ENCODE measurements around the gene COL23A1. TPM values are rescaled to one million over a fixed set of nuclear protein-coding genes. Genes with fewer than 3 reads are reported as not detected.

The COL23A1 gene
- total and polyA plus RNA-seq, 2 of the 8 experiments (the other 6 are each of a cell fraction or from before 2014, with no cell fraction given) = 3.1 to 4.7 TPM

GRCh38 chr5:178415353-178415752, 174.8 kb downstream of the COL23A1 start:
- Histone ChIP-seq H2BK20ac (ENCODE audit: low read length) (no peak overlapping the region), H3K4me3 (ENCODE audit: extremely low read depth in 1 of 4, insufficient read depth in 2 of 4, low read depth in 3 of 4, low read length in 4 of 4) (no peak overlapping the region), H3K14ac (ENCODE audit: insufficient read length) (no peak overlapping the region), H2AK5ac (ENCODE audit: low read depth, low read length) (peak overlapping the region; percentile 69), H2BK15ac (ENCODE audit: low read length) (0 out of 2 replicates have a peak overlapping the region, but pooled peaks have one; percentile 21), H4K8ac (ENCODE audit: extremely low read depth, insufficient read depth, low read length) (no peak overlapping the region), H4K91ac (replicated peaks; ENCODE audit: insufficient read length, low read length) (no peak overlapping the region), H3K9me3 (ENCODE audit: insufficient read depth in 2 of 2, low read depth in 1 of 2, low read length in 1 of 2) (no peaks in the 10 kb centered on the region), H2BK12ac (ENCODE audit: low read depth, low read length) (no peak overlapping the region), H3K23me2 (ENCODE audit: low read depth, low read length) (no peaks in the 10 kb centered on the region), H3K27me3 (replicated peaks in 1 of 4; ENCODE audit: control insufficient read depth in 3 of 4, extremely low read depth in 1 of 4, insufficient read depth in 3 of 4, low read length in 3 of 4) (no peaks in the 10 kb centered on the region), H3K36me3 (ENCODE audit: control insufficient read depth in 2 of 4, insufficient read depth in 4 of 4, low read length in 3 of 4) (no peaks in the 10 kb centered on the region), H3K79me1 (ENCODE audit: low read depth, low read length) (peaks cover 2% of the 10 kb centered on the region; the same call in 1 of the 2 replicates), H3K4me2 (ENCODE audit: insufficient read depth in 1 of 2, low read depth in 2 of 2, low read length in 2 of 2) (no peak overlapping the region), H3K23ac (ENCODE audit: insufficient read length) (no peak overlapping the region), H2AFZ (ENCODE audit: low read length) (no peak overlapping the region), H4K20me1 (replicated peaks in 1 of 2; ENCODE audit: control insufficient read depth in 1 of 2, insufficient read depth in 2 of 2, low read length in 2 of 2) (no peaks in the 10 kb centered on the region), H3K56ac (replicated peaks; ENCODE audit: insufficient read length, low read depth, low read length) (no peak overlapping the region), H3K27ac (ENCODE audit: low read depth, low read length) (no peak overlapping the region), H3K4me1 (replicated peaks in 1 of 4; ENCODE audit: control insufficient read depth in 3 of 4, insufficient read depth in 4 of 4, low read length in 3 of 4) (peaks cover 9 to 20% (median 13%) of the 10 kb centered on the region in 4 experiments), H2BK5ac (ENCODE audit: low read depth, low read length) (no peak overlapping the region; the same call in 1 of the 2 replicates), H4K5ac (ENCODE audit: insufficient read length, low read depth, low read length) (no peak overlapping the region), H2BK120ac (replicated peaks; ENCODE audit: low read depth, low read length) (no peak overlapping the region), H3K18ac (ENCODE audit: extremely low read depth, low read length) (no peak overlapping the region), H3K4ac (replicated peaks; ENCODE audit: insufficient read length, low read depth, low read length) (no peak overlapping the region), H3K79me2 (ENCODE audit: control insufficient read depth in 1 of 2, insufficient read depth in 2 of 2, low read length in 2 of 2) (no peaks in the 10 kb centered on the region), H3K9ac (replicated peaks in 1 of 4; ENCODE audit: extremely low read depth in 1 of 4, low read depth in 3 of 4, low read length in 3 of 4) (no peak overlapping the region)
- DNase-seq (ENCODE audit: low read depth in 1 of 2, low spot score in 2 of 2) (no peak), FAIRE-seq (no peak)
- POLR2A ChIA-PET (ENCODE audit: partially characterized antibody) = interaction anchor here (1.3 to 2.0 kb wide), 2 partner anchors 11 to 129 kb away, joined by 3 to 5 read pairs; no protein-coding TSS in a partner anchor
- CTCF ChIA-PET (ENCODE audit: partially characterized antibody) = interaction anchor here (0.6 to 2.4 kb wide), 5 partner anchors 20 to 132 kb away, joined by 3 to 8 read pairs (median 3); no protein-coding TSS in a partner anchor
- WGBS, 2 experiments (ENCODE audit: extremely low coverage in 1 of 2, insufficient coverage in 1 of 2, insufficient read length in 1 of 2, insufficient replicate concordance in 2 of 2, low coverage in 1 of 2, low lambda C conversion rate in 2 of 2, missing lambda C conversion rate in 1 of 2) = 89% methylated on average over 17 of the region's 17 CpGs; no CpG with 5 or more reads in 1 of the 2 experiments
- TF ChIP-seq HDAC2 (IDR thresholded peaks at IDR 0.05; ENCODE audit: borderline replicate concordance in 1 of 2, low read depth in 2 of 2, low read length in 2 of 2) (no peak), CHD2 (IDR thresholded peaks at IDR 0.05; ENCODE audit: low read length) (no peak), CTBP2 (IDR thresholded peaks at IDR 0.05; ENCODE audit: borderline replicate concordance, insufficient read depth, insufficient read length, low read length) (no peak), NANOG (IDR thresholded peaks at IDR 0.05; ENCODE audit: insufficient read depth, low read depth, low read length, poor library complexity, severe bottlenecking) (no peak), MAX (IDR thresholded peaks at IDR 0.05) (no peak)

Measured in H1 (cell line).